Fibroblast of lung (primary cell): ENCODE measurements around the gene ZNF618. TPM values are rescaled to one million over a fixed set of nuclear protein-coding genes. Genes with fewer than 3 reads are reported as not detected.

Experiments used
- DNase-seq, 2 donors: peaks; one replicate each; pipeline versions ENCODE4 v3.0.0 to v3.0.0-alpha.2; 2010; ENCODE audit warnings: low read depth in 2 of 2
- H2AFZ ChIP-seq: 2 replicates; pipeline ENCODE4 v1.5.1; 2012; ENCODE audit warnings: low read length, control low read depth, inconsistent platforms
- H3K27ac ChIP-seq: 2 replicates; pipeline ENCODE4 v1.5.1; 2011; ENCODE audit warnings: low read length, control low read depth; ENCODE audit not compliant: insufficient read depth
- H3K27me3 ChIP-seq: 2 replicates; pipeline ENCODE4 v1.5.1; 2011; ENCODE audit warnings: mild to moderate bottlenecking, low read length; ENCODE audit not compliant: control insufficient read depth, insufficient read depth
- H3K36me3 ChIP-seq: 2 replicates; pipeline ENCODE4 v1.5.1; 2011; ENCODE audit warnings: low read length; ENCODE audit not compliant: control insufficient read depth, insufficient read depth
- H3K4me1 ChIP-seq: 2 replicates; pipeline ENCODE4 v1.5.1; 2011; ENCODE audit warnings: low read length; ENCODE audit not compliant: control insufficient read depth, insufficient read depth; ENCODE audit errors: extremely low read depth
- H3K4me2 ChIP-seq: 2 replicates; pipeline ENCODE4 v1.5.1; 2011; ENCODE audit warnings: low read length, control low read depth; ENCODE audit not compliant: insufficient read depth; ENCODE audit errors: extremely low read depth
- H3K4me3 ChIP-seq, 4 experiments: fragments of 200-600 bp in 1 of 4; sonication (generic) in 1 of 4; replicated peaks in 1 of 4; 2 replicates each; pipeline ENCODE4 v1.5.1; 2011 to 2016; ENCODE audit warnings: low read length in 4 of 4, low read depth in 3 of 4, mild to moderate bottlenecking in 3 of 4, control low read depth in 2 of 4, inconsistent platforms in 1 of 4, mixed read lengths in 1 of 4; ENCODE audit not compliant: insufficient read depth in 1 of 4; ENCODE audit errors: control extremely low read depth in 1 of 4
- H3K79me2 ChIP-seq: 2 replicates; pipeline ENCODE4 v1.5.1; 2012; ENCODE audit warnings: mild to moderate bottlenecking, low read length, inconsistent platforms; ENCODE audit not compliant: control insufficient read depth, insufficient read depth
- H3K9ac ChIP-seq: 2 replicates; pipeline ENCODE4 v1.5.1; 2011; ENCODE audit warnings: mild to moderate bottlenecking, low read length, control low read depth; ENCODE audit not compliant: insufficient read depth
- H3K9me3 ChIP-seq: 2 replicates; pipeline ENCODE4 v1.5.1; 2012; ENCODE audit warnings: low read depth, low read length; ENCODE audit not compliant: control insufficient read depth, insufficient read depth
- H4K20me1 ChIP-seq: 2 replicates; pipeline ENCODE4 v1.5.1; 2011; ENCODE audit warnings: low read length; ENCODE audit not compliant: control insufficient read depth, insufficient read depth; ENCODE audit errors: extremely low read depth
- CTCF ChIP-seq, 2 donors: IDR thresholded peaks in 1 of 2; conservative IDR thresholded peaks in 1 of 2; 1 replicate in 1 of 2; 2 replicates in 1 of 2; pipeline ENCODE4 v1.5.1; 2011 to 2012; ENCODE audit warnings: low read length in 2 of 2, control low read depth in 1 of 2, inconsistent platforms in 1 of 2, low read depth in 1 of 2, mild to moderate bottlenecking in 1 of 2
- EZH2 ChIP-seq: IDR thresholded peaks from 2 replicates; pipeline ENCODE4 v1.5.1; 2012; ENCODE audit warnings: low read length, control low read depth, mild to moderate bottlenecking; ENCODE audit errors: missing control alignments
- polyA plus RNA-seq, 2 donors: library from polyadenylated mRNA; depleted of rRNA in 1 of 2; stranded (reverse) in 1 of 2; unstranded in 1 of 2; fragments of >200 nt; gene quantifications; 2 replicates each; pipeline ENCODE4 v1.2.1, GENCODE V29; 2011 to 2012; ENCODE audit warnings: missing spikeins in 1 of 2
- total RNA-seq: library from RNA; depleted of rRNA; stranded (reverse); fragments of >200 nt; gene quantifications from 2 replicates; pipeline ENCODE4 v1.2.1, GENCODE V29; 2014

ZNF618 gene
- total and polyA plus RNA-seq, 2 donors (not counting 1 experiment from before 2014, with no cell fraction given): 6.6 to 8.6 TPM

GRCh38 chr9:113892861-113893491 lies 16.9 kb downstream of the ZNF618 start:
- TF ChIP-seq EZH2: no peak
- TF ChIP-seq CTCF (conservative IDR thresholded peaks at IDR 0.05 in 1 of 2, IDR thresholded peaks at IDR 0.05 in 1 of 2; ENCODE audit: low read depth in 1 of 2, low read length in 2 of 2): no peak
- H3K4me1 ChIP-seq: no peaks in the 10 kb centered on the region
- peaks cover 26% of the 10 kb centered on the region for H3K79me2 ChIP-seq
- H3K27ac ChIP-seq: no peak overlapping the region
- no peaks in the 10 kb centered on the region for H3K36me3 ChIP-seq
- H2AFZ ChIP-seq: no peak overlapping the region
- H3K9me3 ChIP-seq: peaks cover 2% of the 10 kb centered on the region
- DNase-seq: peak in 1 of 2 donors; percentile 63
- no peaks in the 10 kb centered on the region for H3K27me3 ChIP-seq
- H3K4me3 ChIP-seq: no peak overlapping the region
- no peaks in the 10 kb centered on the region for H4K20me1 ChIP-seq
- no peak overlapping the region for H3K4me2 ChIP-seq
- no peak overlapping the region for H3K9ac ChIP-seq

GRCh38 chr9:113894166-113894565 lies 18.1 kb downstream of the ZNF618 start:
- Histone ChIP-seq H3K4me1 (no peaks in the 10 kb centered on the region), H2AFZ (no peak overlapping the region), H3K9me3 (peaks cover 2% of the 10 kb centered on the region), H3K36me3 (no peaks in the 10 kb centered on the region), H4K20me1 (no peaks in the 10 kb centered on the region), H3K27me3 (no peaks in the 10 kb centered on the region), H3K27ac (no peak overlapping the region), H3K4me2 (no peak overlapping the region), H3K4me3 (no peak overlapping the region), H3K9ac (no peak overlapping the region), H3K79me2 (peaks cover 21% of the 10 kb centered on the region)
- DNase-seq: no peak
- TF ChIP-seq CTCF (conservative IDR thresholded peaks at IDR 0.05 in 1 of 2, IDR thresholded peaks at IDR 0.05 in 1 of 2; ENCODE audit: low read depth in 1 of 2, low read length in 2 of 2): no peak
- no peak for TF ChIP-seq EZH2

- no peaks in the 10 kb centered on the region for H4K20me1 ChIP-seq
- H3K4me3 ChIP-seq: no peak overlapping the region
- H3K36me3 ChIP-seq: no peaks in the 10 kb centered on the region
- peak in 1 of 2 donors; percentile 59 for DNase-seq
- no peak overlapping the region for H3K27ac ChIP-seq
- TF ChIP-seq EZH2 (no peak), CTCF (conservative IDR thresholded peaks at IDR 0.05 in 1 of 2, IDR thresholded peaks at IDR 0.05 in 1 of 2; ENCODE audit: low read depth in 1 of 2, low read length in 2 of 2) (no peak)
- peaks cover under 1% of the 10 kb centered on the region for H3K9me3 ChIP-seq
- no peaks in the 10 kb centered on the region for H3K4me1 ChIP-seq
- H2AFZ ChIP-seq: no peak overlapping the region
- H3K27me3 ChIP-seq: no peaks in the 10 kb centered on the region
- no peak overlapping the region for H3K4me2 ChIP-seq
- H3K79me2 ChIP-seq: peaks cover 19% of the 10 kb centered on the region
- H3K9ac ChIP-seq: no peak overlapping the region
Measured at GRCh38 chr9:113895526-113895925, 19.4 kb downstream of the ZNF618 start.
